Memory B cell (primary cell): ENCODE data around the gene GLRX3.
A peak's percentile ranks its signal among the peaks of the same experiment; 100 is the strongest.

ENCODE experiments used
- ATAC-seq: fragments of 150-1000 bp; cut with Tn5 transposase; 2 replicates; pipeline ENCODE4 v1.10.0; 2021; ENCODE audit warnings: low read depth, mild to moderate bottlenecking, moderate library complexity
- DNase-seq, 2 donors: peaks; one replicate each; pipeline ENCODE4 v3.0.0; 2022; ENCODE audit warnings: low spot score in 2 of 2
- H3K27ac Mint-ChIP-seq: one replicate; pipeline ENCODE4 v1.8.0; 2022; ENCODE audit warnings: mild to moderate bottlenecking, moderate library complexity, mixed read lengths
- H3K27me3 Mint-ChIP-seq: one replicate; pipeline ENCODE4 v1.8.0; 2022; ENCODE audit warnings: mixed read lengths
- H3K36me3 Mint-ChIP-seq: one replicate; pipeline ENCODE4 v1.8.0; 2022; ENCODE audit warnings: mild to moderate bottlenecking, mixed read lengths
- H3K4me1 Mint-ChIP-seq: one replicate; pipeline ENCODE4 v1.8.0; 2022; ENCODE audit warnings: mixed read lengths
- H3K4me3 Mint-ChIP-seq: one replicate; pipeline ENCODE4 v1.8.0; 2022; ENCODE audit warnings: mild to moderate bottlenecking, moderate library complexity, mixed read lengths
- H3K9me3 Mint-ChIP-seq: one replicate; pipeline ENCODE4 v1.8.0; 2022; ENCODE audit warnings: mixed read lengths

GLRX3 gene

GRCh38 chr10:130121486-130122079, 14.6 kb upstream of the GLRX3 start:
- Mint-ChIP-seq H3K27me3 (peaks cover 3% of the 10 kb centered on the region), H3K4me1 (no peaks in the 10 kb centered on the region), H3K4me3 (no peak overlapping the region), H3K9me3 (peaks cover 4% of the 10 kb centered on the region), H3K27ac (no peak overlapping the region), H3K36me3 (no peaks in the 10 kb centered on the region)
- DNase-seq: no peak
- no peak for ATAC-seq

GRCh38 chr10:130127364-130128061, 8.7 kb upstream of the GLRX3 start:
- H3K4me1 Mint-ChIP-seq: peaks cover 4% of the 10 kb centered on the region
- no peak overlapping the region for H3K4me3 Mint-ChIP-seq
- no peaks in the 10 kb centered on the region for H3K36me3 Mint-ChIP-seq
- H3K9me3 Mint-ChIP-seq: no peaks in the 10 kb centered on the region
- DNase-seq (peak in 1 of 2 donors; percentile 27), ATAC-seq (peak; percentile 74)
- H3K27me3 Mint-ChIP-seq: peaks cover 11% of the 10 kb centered on the region
- no peak overlapping the region for H3K27ac Mint-ChIP-seq

GRCh38 chr10:130128062-130128781, 8.0 kb upstream of the GLRX3 start:
- peaks cover 4% of the 10 kb centered on the region for H3K4me1 Mint-ChIP-seq
- DNase-seq (no peak), ATAC-seq (no peak)
- H3K4me3 Mint-ChIP-seq: no peak overlapping the region
- H3K27ac Mint-ChIP-seq: no peak overlapping the region
- no peaks in the 10 kb centered on the region for H3K9me3 Mint-ChIP-seq
- peaks cover 11% of the 10 kb centered on the region for H3K27me3 Mint-ChIP-seq
- H3K36me3 Mint-ChIP-seq: no peaks in the 10 kb centered on the region

GRCh38 chr10:130128922-130129321, 7.3 kb upstream of the GLRX3 start:
- H3K4me3 Mint-ChIP-seq: no peak overlapping the region
- peaks cover 11% of the 10 kb centered on the region for H3K27me3 Mint-ChIP-seq
- ATAC-seq (no peak), DNase-seq (no peak)
- H3K4me1 Mint-ChIP-seq: peaks cover 4% of the 10 kb centered on the region
- H3K36me3 Mint-ChIP-seq: no peaks in the 10 kb centered on the region
- no peak overlapping the region for H3K27ac Mint-ChIP-seq
- no peaks in the 10 kb centered on the region for H3K9me3 Mint-ChIP-seq

GRCh38 chr10:130135676-130136225, 440 bp upstream of the GLRX3 start:
- DNase-seq: no peak
- H3K36me3 Mint-ChIP-seq: no peaks in the 10 kb centered on the region
- peaks cover 22% of the 10 kb centered on the region for H3K4me1 Mint-ChIP-seq
- ATAC-seq: peak; percentile 14
- H3K9me3 Mint-ChIP-seq: no peaks in the 10 kb centered on the region
- peaks cover 6% of the 10 kb centered on the region for H3K27me3 Mint-ChIP-seq
- peak overlapping the region; percentile 97 for H3K4me3 Mint-ChIP-seq
- H3K27ac Mint-ChIP-seq: peak overlapping the region; percentile 92

- no peak for ATAC-seq
- H3K9me3 Mint-ChIP-seq: no peaks in the 10 kb centered on the region
- no peaks in the 10 kb centered on the region for H3K36me3 Mint-ChIP-seq
- H3K27ac Mint-ChIP-seq: peak overlapping the region; percentile 47
- peaks cover 29% of the 10 kb centered on the region for H3K4me1 Mint-ChIP-seq
- DNase-seq: no peak
- peak overlapping the region; percentile 80 for H3K4me3 Mint-ChIP-seq
- H3K27me3 Mint-ChIP-seq: no peaks in the 10 kb centered on the region
These were observed 878 bp downstream of the GLRX3 start for GRCh38 chr10:130137090-130137448.

- H3K9me3 Mint-ChIP-seq: no peaks in the 10 kb centered on the region
- peak overlapping the region; percentile 80 for H3K4me3 Mint-ChIP-seq
- H3K4me1 Mint-ChIP-seq: peaks cover 37% of the 10 kb centered on the region
- ATAC-seq (no peak), DNase-seq (no peak)
- no peaks in the 10 kb centered on the region for H3K27me3 Mint-ChIP-seq
- peak overlapping the region; percentile 47 for H3K27ac Mint-ChIP-seq
- H3K36me3 Mint-ChIP-seq: no peaks in the 10 kb centered on the region
These were observed 1.7 kb downstream of the GLRX3 start for GRCh38 chr10:130137659-130138478.

- DNase-seq (no peak), ATAC-seq (no peak)
- H3K27me3 Mint-ChIP-seq: no peaks in the 10 kb centered on the region
- H3K4me1 Mint-ChIP-seq: peaks cover 40% of the 10 kb centered on the region
- H3K9me3 Mint-ChIP-seq: no peaks in the 10 kb centered on the region
- H3K27ac Mint-ChIP-seq: no peak overlapping the region
- no peaks in the 10 kb centered on the region for H3K36me3 Mint-ChIP-seq
- peak overlapping the region; percentile 80 for H3K4me3 Mint-ChIP-seq
These were observed 2.3 kb downstream of the GLRX3 start for GRCh38 chr10:130138479-130138866.

GRCh38 chr10:130140425-130140824, 4.2 kb downstream of the GLRX3 start:
- no peaks in the 10 kb centered on the region for H3K27me3 Mint-ChIP-seq
- H3K9me3 Mint-ChIP-seq: no peaks in the 10 kb centered on the region
- H3K36me3 Mint-ChIP-seq: peaks cover 4% of the 10 kb centered on the region
- ATAC-seq (no peak), DNase-seq (no peak)
- no peak overlapping the region for H3K4me3 Mint-ChIP-seq
- peak overlapping the region; percentile 17 for H3K27ac Mint-ChIP-seq
- peaks cover 36% of the 10 kb centered on the region for H3K4me1 Mint-ChIP-seq

GRCh38 chr10:130141038-130141437, 4.8 kb downstream of the GLRX3 start:
- H3K27me3 Mint-ChIP-seq: no peaks in the 10 kb centered on the region
- peaks cover 6% of the 10 kb centered on the region for H3K36me3 Mint-ChIP-seq
- DNase-seq (no peak), ATAC-seq (no peak)
- no peaks in the 10 kb centered on the region for H3K9me3 Mint-ChIP-seq
- H3K27ac Mint-ChIP-seq: peak overlapping the region; percentile 17
- peaks cover 38% of the 10 kb centered on the region for H3K4me1 Mint-ChIP-seq
- peak overlapping the region; percentile 17 for H3K4me3 Mint-ChIP-seq

- ATAC-seq (no peak), DNase-seq (no peak)
- H3K9me3 Mint-ChIP-seq: no peaks in the 10 kb centered on the region
- H3K4me1 Mint-ChIP-seq: peaks cover 41% of the 10 kb centered on the region
- peak overlapping the region; percentile 59 for H3K4me3 Mint-ChIP-seq
- H3K36me3 Mint-ChIP-seq: peaks cover 10% of the 10 kb centered on the region
- peak overlapping the region; percentile 17 for H3K27ac Mint-ChIP-seq
- no peaks in the 10 kb centered on the region for H3K27me3 Mint-ChIP-seq
These were observed 5.3 kb downstream of the GLRX3 start for GRCh38 chr10:130141460-130141859.

GRCh38 chr10:130141878-130142277, 5.7 kb downstream of the GLRX3 start:
- Mint-ChIP-seq H3K36me3 (peaks cover 10% of the 10 kb centered on the region), H3K27me3 (no peaks in the 10 kb centered on the region), H3K4me3 (peak overlapping the region; percentile 59), H3K27ac (peak overlapping the region; percentile 17), H3K9me3 (no peaks in the 10 kb centered on the region), H3K4me1 (peaks cover 41% of the 10 kb centered on the region)
- no peak for DNase-seq
- ATAC-seq: peak; percentile 94

GRCh38 chr10:130146042-130146441, 9.9 kb downstream of the GLRX3 start:
- Mint-ChIP-seq H3K4me1 (peaks cover 26% of the 10 kb centered on the region), H3K27ac (peak overlapping the region; percentile 79), H3K36me3 (peaks cover 15% of the 10 kb centered on the region), H3K27me3 (no peaks in the 10 kb centered on the region), H3K4me3 (peak overlapping the region; percentile 14), H3K9me3 (no peaks in the 10 kb centered on the region)
- DNase-seq (no peak), ATAC-seq (no peak)
